Activated CD4-positive, alpha-beta T cell treated with anti-CD3 and anti-CD28 coated beads, Interleukin-2, amount 10 ng/mL, durations not matched to agents 24 days and 14 days (primary cell): ENCODE results near the gene DYSF. TPM values are rescaled to one million over a fixed set of nuclear protein-coding genes. Genes with fewer than 3 reads are reported as not detected.

ENCODE experiments used
- DNase-seq: peaks from one replicate; pipeline ENCODE4 v3.0.0; 2022
- H3K27ac Mint-ChIP-seq: one replicate; pipeline ENCODE4 v1.8.0; 2022; ENCODE audit warnings: mild to moderate bottlenecking, mixed read lengths
- H3K27me3 Mint-ChIP-seq: one replicate; pipeline ENCODE4 v1.8.0; 2022; ENCODE audit warnings: mixed read lengths
- H3K36me3 Mint-ChIP-seq: one replicate; pipeline ENCODE4 v1.8.0; 2022; ENCODE audit warnings: low read depth, mild to moderate bottlenecking, mixed read lengths
- H3K4me1 Mint-ChIP-seq: one replicate; pipeline ENCODE4 v1.8.0; 2021; ENCODE audit warnings: mixed read lengths
- H3K4me3 Mint-ChIP-seq: one replicate; pipeline ENCODE4 v1.8.0; 2022; ENCODE audit warnings: mild to moderate bottlenecking, moderate library complexity, mixed read lengths
- H3K9me3 Mint-ChIP-seq: one replicate; pipeline ENCODE4 v1.8.0; 2021; ENCODE audit warnings: mixed read lengths
- intact Hi-C: fragments of 100-400 bp; cut with micrococcal nuclease; formaldehyde crosslinking; loops from one replicate; pipeline ENCODE4 v1.15.1; 2023
- total RNA-seq: library from RNA; stranded (reverse); gene quantifications from 2 replicates; pipeline ENCODE4 v1.2.3, GENCODE V29; 2022

Gene DYSF
- total RNA-seq, 1 donor from 2014 or later = not detected

- no peak for DNase-seq
- no peaks in the 10 kb centered on the region for H3K36me3 Mint-ChIP-seq
- intact Hi-C loops = loop anchor here (10.0 kb wide), 1 partner anchor 352 kb away; no protein-coding TSS in a partner anchor
- H3K4me3 Mint-ChIP-seq = no peak overlapping the region
- H3K27ac Mint-ChIP-seq = no peak overlapping the region
- H3K9me3 Mint-ChIP-seq = no peaks in the 10 kb centered on the region
- H3K27me3 Mint-ChIP-seq = peaks cover 2% of the 10 kb centered on the region
- peaks cover 2% of the 10 kb centered on the region for H3K4me1 Mint-ChIP-seq
Observed at GRCh38 chr2:71506222-71507153, 53.1 kb downstream of the DYSF start.

GRCh38 chr2:71507476-71507875 lies 54.1 kb downstream of the DYSF start:
- H3K27me3 Mint-ChIP-seq = peaks cover 2% of the 10 kb centered on the region
- no peak overlapping the region for H3K27ac Mint-ChIP-seq
- H3K9me3 Mint-ChIP-seq = no peaks in the 10 kb centered on the region
- no peaks in the 10 kb centered on the region for H3K36me3 Mint-ChIP-seq
- intact Hi-C loops = loop anchor here (10.0 kb wide), 1 partner anchor 353 kb away; no protein-coding TSS in a partner anchor
- H3K4me3 Mint-ChIP-seq = no peak overlapping the region
- DNase-seq = no peak
- peaks cover 2% of the 10 kb centered on the region for H3K4me1 Mint-ChIP-seq

GRCh38 chr2:71510196-71510807 lies 56.9 kb downstream of the DYSF start:
- Mint-ChIP-seq H3K27me3 (peaks cover 4% of the 10 kb centered on the region), H3K36me3 (no peaks in the 10 kb centered on the region), H3K27ac (no peak overlapping the region), H3K4me1 (peaks cover 2% of the 10 kb centered on the region), H3K9me3 (no peaks in the 10 kb centered on the region), H3K4me3 (no peak overlapping the region)
- DNase-seq = peak; percentile 90
- intact Hi-C loops = loop anchor here (1.0 to 2.0 kb wide), 2 partner anchors 50 to 211 kb away; no protein-coding TSS in a partner anchor

GRCh38 chr2:71510938-71511337 lies 57.6 kb downstream of the DYSF start:
- H3K9me3 Mint-ChIP-seq = no peaks in the 10 kb centered on the region

GRCh38 chr2:71511776-71512175 lies 58.4 kb downstream of the DYSF start:
- peaks cover 5% of the 10 kb centered on the region for H3K27me3 Mint-ChIP-seq
- intact Hi-C loops = loop anchor here (2.0 kb wide), 1 partner anchor 51 kb away; no protein-coding TSS in a partner anchor
- H3K4me1 Mint-ChIP-seq = peaks cover 2% of the 10 kb centered on the region
- no peak overlapping the region for H3K27ac Mint-ChIP-seq
- H3K4me3 Mint-ChIP-seq = no peak overlapping the region
- DNase-seq = no peak
- no peaks in the 10 kb centered on the region for H3K36me3 Mint-ChIP-seq
- no peaks in the 10 kb centered on the region for H3K9me3 Mint-ChIP-seq

More at GRCh38 chr2:71510938-71511337, 57.6 kb downstream of the DYSF start:
- intact Hi-C loops = loop anchor here (1.0 to 2.0 kb wide), 2 partner anchors 50 to 212 kb away; no protein-coding TSS in a partner anchor
- H3K4me3 Mint-ChIP-seq = no peak overlapping the region
- H3K27ac Mint-ChIP-seq = no peak overlapping the region
- DNase-seq = no peak
- no peaks in the 10 kb centered on the region for H3K36me3 Mint-ChIP-seq
- peaks cover 2% of the 10 kb centered on the region for H3K4me1 Mint-ChIP-seq
- H3K27me3 Mint-ChIP-seq = peaks cover 5% of the 10 kb centered on the region

- Mint-ChIP-seq H3K27me3 (peaks cover 8% of the 10 kb centered on the region), H3K9me3 (no peaks in the 10 kb centered on the region), H3K4me3 (no peak overlapping the region), H3K36me3 (no peaks in the 10 kb centered on the region), H3K27ac (no peak overlapping the region), H3K4me1 (peaks cover 2% of the 10 kb centered on the region)
- DNase-seq = no peak
- intact Hi-C loops = no loop called here
Observed at GRCh38 chr2:71512386-71512785, 59.0 kb downstream of the DYSF start.

- H3K4me3 Mint-ChIP-seq = no peak overlapping the region
- H3K27me3 Mint-ChIP-seq = peaks cover 8% of the 10 kb centered on the region
Observed at GRCh38 chr2:71513096-71513495, 59.7 kb downstream of the DYSF start.

GRCh38 chr2:71513721-71514120 lies 60.4 kb downstream of the DYSF start:
- Mint-ChIP-seq H3K9me3 (no peaks in the 10 kb centered on the region), H3K4me3 (no peak overlapping the region), H3K27ac (no peak overlapping the region), H3K4me1 (peaks cover 2% of the 10 kb centered on the region), H3K36me3 (no peaks in the 10 kb centered on the region), H3K27me3 (peaks cover 8% of the 10 kb centered on the region)
- intact Hi-C loops = no loop called here
- DNase-seq = no peak

More at GRCh38 chr2:71513096-71513495, 59.7 kb downstream of the DYSF start:
- intact Hi-C loops = no loop called here
- Mint-ChIP-seq H3K27ac (no peak overlapping the region), H3K4me1 (peaks cover 2% of the 10 kb centered on the region), H3K36me3 (no peaks in the 10 kb centered on the region), H3K9me3 (no peaks in the 10 kb centered on the region)
- DNase-seq = no peak

GRCh38 chr2:71516253-71516888 lies 63.0 kb downstream of the DYSF start:
- DNase-seq = no peak
- no peak overlapping the region for H3K27ac Mint-ChIP-seq
- no peaks in the 10 kb centered on the region for H3K9me3 Mint-ChIP-seq
- H3K4me3 Mint-ChIP-seq = no peak overlapping the region
- H3K27me3 Mint-ChIP-seq = peaks cover 6% of the 10 kb centered on the region
- H3K4me1 Mint-ChIP-seq = no peaks in the 10 kb centered on the region
- intact Hi-C loops = no loop called here
- no peaks in the 10 kb centered on the region for H3K36me3 Mint-ChIP-seq

- Mint-ChIP-seq H3K27ac (no peak overlapping the region), H3K4me1 (no peaks in the 10 kb centered on the region), H3K27me3 (peaks cover 6% of the 10 kb centered on the region), H3K4me3 (no peak overlapping the region), H3K9me3 (no peaks in the 10 kb centered on the region), H3K36me3 (no peaks in the 10 kb centered on the region)
- no peak for DNase-seq
- intact Hi-C loops = no loop called here
Observed at GRCh38 chr2:71517851-71518250, 64.5 kb downstream of the DYSF start.

- intact Hi-C loops = no loop called here
- Mint-ChIP-seq H3K9me3 (no peaks in the 10 kb centered on the region), H3K4me1 (no peaks in the 10 kb centered on the region), H3K4me3 (no peak overlapping the region), H3K27ac (no peak overlapping the region), H3K27me3 (peaks cover 3% of the 10 kb centered on the region), H3K36me3 (no peaks in the 10 kb centered on the region)
- no peak for DNase-seq
Observed at GRCh38 chr2:71521436-71521950, 68.1 kb downstream of the DYSF start.

GRCh38 chr2:71524476-71524875 lies 71.1 kb downstream of the DYSF start:
- intact Hi-C loops = no loop called here
- Mint-ChIP-seq H3K4me1 (no peaks in the 10 kb centered on the region), H3K36me3 (no peaks in the 10 kb centered on the region), H3K27ac (no peak overlapping the region), H3K27me3 (peaks cover 6% of the 10 kb centered on the region), H3K4me3 (no peak overlapping the region), H3K9me3 (no peaks in the 10 kb centered on the region)
- no peak for DNase-seq

- Mint-ChIP-seq H3K4me3 (no peak overlapping the region), H3K27me3 (peaks cover 10% of the 10 kb centered on the region), H3K27ac (no peak overlapping the region), H3K9me3 (no peaks in the 10 kb centered on the region), H3K36me3 (no peaks in the 10 kb centered on the region), H3K4me1 (peaks cover 5% of the 10 kb centered on the region)
- DNase-seq = no peak
- intact Hi-C loops = no loop called here
Observed at GRCh38 chr2:71526141-71526540, 72.8 kb downstream of the DYSF start.
